H1 (cell line): ENCODE data around the gene SLC12A7. TPM values are rescaled to one million over a fixed set of nuclear protein-coding genes. Genes with fewer than 3 reads are reported as not detected.

ENCODE experiments used
- CTCF ChIA-PET: fragments of 300-600 bp; sonication (Branson Sonifier 250); formaldehyde crosslinking; loops from one replicate; lab custom pipeline; 2021; ENCODE audit not compliant: partially characterized antibody; lab: Charles Lee
- POLR2A ChIA-PET: fragments of 300-600 bp; sonication (Branson Sonifier 250); formaldehyde crosslinking; loops from one replicate; lab custom pipeline; 2021; ENCODE audit warnings: inconsistent platforms; ENCODE audit not compliant: partially characterized antibody; lab: Charles Lee
- DNase-seq, 2 experiments: peaks; one replicate each; pipeline versions ENCODE4 v3.0.0 to v3.0.0-alpha.2; 2010 to 2022; ENCODE audit warnings: low spot score in 2 of 2, low read depth in 1 of 2, mixed read lengths in 1 of 2
- FAIRE-seq: peaks from 2 replicates; lab custom pipeline; 2011; peaks lifted over from hg19 to GRCh38; lab: Jason Lieb, UNC
- H2AFZ ChIP-seq: 2 replicates; pipeline ENCODE4 v1.8.1; 2012; ENCODE audit warnings: low read length, inconsistent platforms
- H2AK5ac ChIP-seq: 2 replicates; pipeline ENCODE4 v1.6.1; 2013; ENCODE audit warnings: low read depth, low read length
- H2BK120ac ChIP-seq: replicated peaks from 2 replicates; pipeline ENCODE3; 2013; ENCODE audit warnings: low read depth, low read length, inconsistent platforms
- H2BK12ac ChIP-seq: 2 replicates; pipeline ENCODE4 v1.6.1; 2013; ENCODE audit warnings: low read depth, low read length
- H2BK15ac ChIP-seq: 2 replicates; pipeline ENCODE4 v1.6.1; 2013; ENCODE audit warnings: low read length
- H2BK20ac ChIP-seq: 2 replicates; pipeline ENCODE4 v1.6.1; 2013; ENCODE audit warnings: low read length
- H2BK5ac ChIP-seq: 2 replicates; pipeline ENCODE4 v1.6.1; 2013; ENCODE audit warnings: low read depth, low read length
- H3K14ac ChIP-seq: 2 replicates; pipeline ENCODE4 v1.6.1; 2013; ENCODE audit warnings: inconsistent platforms; ENCODE audit not compliant: insufficient read length
- H3K18ac ChIP-seq: 2 replicates; pipeline ENCODE4 v1.6.1; 2013; ENCODE audit warnings: low read length; ENCODE audit errors: extremely low read depth
- H3K23ac ChIP-seq: 2 replicates; pipeline ENCODE4 v1.6.1; 2013; ENCODE audit warnings: inconsistent platforms; ENCODE audit not compliant: insufficient read length
- H3K23me2 ChIP-seq: 2 replicates; pipeline ENCODE4 v1.6.1; 2013; ENCODE audit warnings: low read depth, low read length
- H3K27ac ChIP-seq: 2 replicates; pipeline ENCODE4 v1.6.1; 2011; ENCODE audit warnings: low read depth, low read length, inconsistent platforms
- H3K27me3 ChIP-seq, 4 experiments: replicated peaks in 1 of 4; 1 replicate in 1 of 4; 2 replicates in 3 of 4; pipeline versions ENCODE4 v1.6.1 to v1.8.1; 2011 to 2013; ENCODE audit warnings: low read length in 3 of 4, mild to moderate bottlenecking in 3 of 4, inconsistent platforms in 2 of 4, mixed read lengths in 2 of 4, moderate library complexity in 1 of 4; ENCODE audit not compliant: control insufficient read depth in 3 of 4, insufficient read depth in 3 of 4; ENCODE audit errors: extremely low read depth in 1 of 4
- H3K36me3 ChIP-seq, 4 experiments: 2 replicates each; pipeline versions ENCODE4 v1.6.1 to v1.8.1; 2011 to 2013; ENCODE audit warnings: mild to moderate bottlenecking in 4 of 4, low read length in 3 of 4, moderate library complexity in 2 of 4, control low read depth in 1 of 4, inconsistent platforms in 1 of 4; ENCODE audit not compliant: insufficient read depth in 4 of 4, control insufficient read depth in 2 of 4
- H3K4ac ChIP-seq: replicated peaks from 2 replicates; pipeline ENCODE3; 2013; ENCODE audit warnings: low read length, low read depth, mixed read lengths, inconsistent platforms; ENCODE audit not compliant: insufficient read length
- H3K4me1 ChIP-seq, 4 experiments: replicated peaks in 1 of 4; 1 replicate in 1 of 4; 2 replicates in 3 of 4; pipeline versions ENCODE4 v1.6.1 to v1.8.1; 2011 to 2013; ENCODE audit warnings: low read length in 3 of 4, inconsistent platforms in 2 of 4, mixed read lengths in 1 of 4; ENCODE audit not compliant: insufficient read depth in 4 of 4, control insufficient read depth in 3 of 4
- H3K4me2 ChIP-seq, 2 experiments: 2 replicates each; pipeline versions ENCODE4 v1.6.1 to v1.8.1; 2011 to 2013; ENCODE audit warnings: low read depth in 2 of 2, low read length in 2 of 2, control low read depth in 1 of 2, inconsistent platforms in 1 of 2, mild to moderate bottlenecking in 1 of 2; ENCODE audit not compliant: insufficient read depth in 1 of 2
- H3K4me3 ChIP-seq, 4 experiments: fragments of 200-600, 300-600 bp in 1 of 4; sonication (generic), shearing (Covaris generic), sonication (Bioruptor Twin) in 1 of 4; 2 replicates each; pipeline versions ENCODE4 v1.5.1 to v1.8.1; 2011 to 2016; ENCODE audit warnings: low read length in 4 of 4, low read depth in 3 of 4, control low read depth in 2 of 4, inconsistent platforms in 2 of 4, mild to moderate bottlenecking in 2 of 4, mixed read lengths in 1 of 4, moderate library complexity in 1 of 4; ENCODE audit not compliant: insufficient read depth in 2 of 4; ENCODE audit errors: extremely low read depth in 1 of 4
- H3K56ac ChIP-seq: replicated peaks from 2 replicates; pipeline ENCODE3; 2013; ENCODE audit warnings: low read depth, mild to moderate bottlenecking, mixed read lengths, low read length, inconsistent platforms; ENCODE audit not compliant: insufficient read length
- H3K79me1 ChIP-seq: 2 replicates; pipeline ENCODE4 v1.6.1; 2013; ENCODE audit warnings: low read depth, low read length, control low read depth
- H3K79me2 ChIP-seq, 2 experiments: 2 replicates each; pipeline versions ENCODE4 v1.6.1 to v1.8.1; 2012 to 2013; ENCODE audit warnings: low read length in 2 of 2, mild to moderate bottlenecking in 2 of 2, inconsistent platforms in 1 of 2; ENCODE audit not compliant: insufficient read depth in 2 of 2, control insufficient read depth in 1 of 2
- H3K9ac ChIP-seq, 4 experiments: replicated peaks in 1 of 4; 1 replicate in 1 of 4; 2 replicates in 3 of 4; pipeline versions ENCODE4 v1.6.1 to v1.8.1; 2011 to 2013; ENCODE audit warnings: low read depth in 3 of 4, low read length in 3 of 4, control low read depth in 2 of 4, mild to moderate bottlenecking in 2 of 4, moderate library complexity in 2 of 4, inconsistent platforms in 1 of 4; ENCODE audit errors: extremely low read depth in 1 of 4
- H3K9me3 ChIP-seq, 2 experiments: 2 replicates each; pipeline versions ENCODE4 v1.6.1 to v1.8.1; 2012 to 2013; ENCODE audit warnings: mild to moderate bottlenecking in 2 of 2, moderate library complexity in 2 of 2, control low read depth in 1 of 2, inconsistent platforms in 1 of 2, low read depth in 1 of 2, low read length in 1 of 2, mixed read lengths in 1 of 2; ENCODE audit not compliant: insufficient read depth in 2 of 2
- H4K20me1 ChIP-seq, 2 experiments: replicated peaks in 1 of 2; 2 replicates each; pipeline versions ENCODE3 to v1.8.1; 2011 to 2013; ENCODE audit warnings: inconsistent platforms in 2 of 2, low read length in 2 of 2, mild to moderate bottlenecking in 1 of 2; ENCODE audit not compliant: insufficient read depth in 2 of 2, control insufficient read depth in 1 of 2
- H4K5ac ChIP-seq: 2 replicates; pipeline ENCODE4 v1.6.1; 2013; ENCODE audit warnings: low read length, low read depth, mixed read lengths, inconsistent platforms; ENCODE audit not compliant: insufficient read length
- H4K8ac ChIP-seq: 2 replicates; pipeline ENCODE4 v1.8.0; 2013; ENCODE audit warnings: mild to moderate bottlenecking, moderate library complexity, low read length, inconsistent platforms; ENCODE audit not compliant: insufficient read depth; ENCODE audit errors: extremely low read depth
- H4K91ac ChIP-seq: replicated peaks from 2 replicates; pipeline ENCODE3; 2013; ENCODE audit warnings: low read length, mixed read lengths, inconsistent platforms; ENCODE audit not compliant: insufficient read length
- CBX5 ChIP-seq: fragments of 300-800, 300-1000 bp; sonication (generic); IDR thresholded peaks from 2 replicates; pipeline ENCODE4 v1.7.1; 2016; ENCODE audit warnings: antibody characterized with exemption, low read length, low read depth
- CBX8 ChIP-seq: fragments of 300-800, 300-1000 bp; sonication (generic); IDR thresholded peaks from 2 replicates; pipeline ENCODE4 v1.7.1; 2016; ENCODE audit warnings: low read depth, low read length, borderline replicate concordance
- CEBPB ChIP-seq: IDR thresholded peaks from 2 replicates; pipeline ENCODE4 v1.6.1; 2012; ENCODE audit warnings: low read depth, low read length
- EZH2 ChIP-seq: fragments of 200-600 bp; sonication (generic); IDR thresholded peaks from 2 replicates; pipeline ENCODE4 v1.7.1; 2012; ENCODE audit warnings: low read depth, mild to moderate bottlenecking, moderate library complexity, low read length, inconsistent platforms; ENCODE audit not compliant: severe bottlenecking
- KDM4A ChIP-seq: IDR thresholded peaks from one replicate; pipeline ENCODE4 v1.7.1; 2012; ENCODE audit warnings: low read depth, mild to moderate bottlenecking, moderate library complexity, low read length, inconsistent platforms; ENCODE audit not compliant: severe bottlenecking
- RBBP5 ChIP-seq: IDR thresholded peaks from 2 replicates; pipeline ENCODE4 v1.7.1; 2012; ENCODE audit warnings: low read depth, mild to moderate bottlenecking, inconsistent platforms, low read length, moderate library complexity, borderline replicate concordance
- SP1 ChIP-seq: IDR thresholded peaks from 2 replicates; pipeline ENCODE4 v1.6.1; 2011; ENCODE audit warnings: low read depth, low read length
- SUZ12 ChIP-seq: fragments of 200-600 bp; sonication (generic); IDR thresholded peaks from 2 replicates; pipeline ENCODE4 v1.6.1; 2012; ENCODE audit warnings: mild to moderate bottlenecking, inconsistent platforms, low read length, moderate library complexity, mixed read lengths
- WGBS, 2 experiments: shearing (Covaris generic) in 1 of 2; methylation state at CpG; one replicate each; pipeline versions ENCODE4 v1.1.6 to v1.1.7; 2013 to 2015; ENCODE audit warnings: low lambda C conversion rate in 2 of 2, mixed read lengths in 2 of 2, inconsistent platforms in 1 of 2, low coverage in 1 of 2, missing lambda C conversion rate in 1 of 2; ENCODE audit not compliant: insufficient replicate concordance in 2 of 2, insufficient coverage in 1 of 2, insufficient read length in 1 of 2; ENCODE audit errors: extremely low coverage in 1 of 2, missing lambda C conversion rate in 1 of 2; 5-methylcytosine and 5-hydroxymethylcytosine counted together
- polyA plus RNA-seq, 7 experiments: library from polyadenylated mRNA; depleted of rRNA in 3 of 7; stranded (reverse) in 5 of 7; unstranded in 2 of 7; fragments of >200 nt in 5 of 7; fragments of 200-250 nt in 2 of 7; gene quantifications; 1 replicate in 5 of 7; 2 replicates in 1 of 7; 4 replicates in 1 of 7; pipeline versions ENCODE4 v1.2.1 to v1.2.3, GENCODE V29; 2011 to 2013; ENCODE audit warnings: missing spikeins in 2 of 7, mixed read lengths in 2 of 7
- total RNA-seq: library from RNA; stranded (reverse); fragmentation: NEBNext Ultra II Directional; extraction: Animal tissue kit (Norgen Biotek cat#: 25700); gene quantifications from 2 replicates; pipeline ENCODE4 v1.2.1, GENCODE V29; 2021

Gene SLC12A7
- total and polyA plus RNA-seq, 2 of the 8 experiments (the other 6 are each of a cell fraction or from before 2014, with no cell fraction given), result 23.5 to 39.7 TPM

DNA sequence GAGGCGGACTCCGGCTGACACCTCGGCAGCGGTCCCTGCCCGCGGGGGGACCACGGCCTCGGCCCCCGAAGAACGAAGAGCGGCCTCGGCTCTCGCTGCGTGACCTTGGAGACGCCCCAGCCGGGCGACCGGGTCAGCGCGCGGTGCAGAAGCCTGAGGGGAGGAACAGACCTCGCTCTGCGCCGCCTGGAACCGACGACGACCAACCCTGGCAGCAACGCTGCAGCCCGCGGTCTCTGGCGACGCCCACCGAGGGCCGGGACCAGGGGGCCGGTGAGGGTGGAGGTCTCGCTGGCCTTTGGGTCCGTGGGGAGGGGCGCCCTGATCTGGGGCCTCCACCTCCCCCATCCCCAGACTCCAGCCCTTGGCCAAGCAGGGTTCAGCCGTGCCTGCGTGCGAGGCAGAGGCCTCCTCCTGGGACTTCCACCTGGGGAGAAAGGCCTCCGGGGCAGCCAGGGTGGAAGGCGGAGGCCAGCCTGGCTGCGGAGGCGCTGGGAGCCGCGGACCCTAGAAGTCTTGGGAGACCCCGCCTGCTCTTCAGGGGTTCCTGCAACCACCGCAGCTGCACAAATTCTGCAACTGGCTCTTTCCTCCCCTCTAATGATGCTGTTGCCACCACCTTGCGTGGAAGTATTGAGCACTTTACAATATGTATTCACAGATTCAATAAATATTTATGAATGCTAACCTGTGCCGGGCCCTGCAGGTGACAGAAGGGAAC, 44.3 kb upstream of the SLC12A7 start:
- TF ChIP-seq RBBP5, result peak; percentile 57; the same call in 1 of the 2 replicates
- TF ChIP-seq CBX8, result no peak
- 0 out of 2 replicates have a peak, but pooled peaks have one; percentile 42 for TF ChIP-seq SUZ12
- TF ChIP-seq EZH2, result peak; percentile 56
- TF ChIP-seq CBX5, result no peak
- TF ChIP-seq KDM4A, result peak; percentile 68
- no peak for TF ChIP-seq SP1
- no peak for TF ChIP-seq CEBPB
- Histone ChIP-seq H3K23me2 (peaks cover 3% of the 10 kb centered on the region; the same call in 1 of the 2 replicates), H2BK20ac (no peak overlapping the region), H4K91ac (no peak overlapping the region), H2BK5ac (no peak overlapping the region), H2AK5ac (no peak overlapping the region), H2BK120ac (no peak overlapping the region), H3K9me3 (peaks cover 3 to 10% of the 10 kb centered on the region in 2 experiments; a peak in 2 of 4 replicates), H3K27ac (no peak overlapping the region), H2BK12ac (no peak overlapping the region), H4K5ac (no peak overlapping the region), H3K4ac (no peak overlapping the region), H4K8ac (peak overlapping the region; percentile 51; the same call in 1 of the 2 replicates), H3K4me1 (peaks cover 0 to 3% (median 0%) of the 10 kb centered on the region in 4 experiments; a peak in 2 of 7 replicates), H3K79me1 (no peaks in the 10 kb centered on the region), H3K14ac (no peak overlapping the region), H3K27me3 (peaks cover 15 to 38% (median 32%) of the 10 kb centered on the region in 4 experiments), H3K4me2 (peak overlapping the region; percentile 54 to 66), H4K20me1 (peaks cover 2 to 9% of the 10 kb centered on the region in 2 experiments), H3K79me2 (no peaks in the 10 kb centered on the region), H3K36me3 (no peaks in the 10 kb centered on the region), H2BK15ac (0 out of 2 replicates have a peak overlapping the region, but pooled peaks have one; percentile 8), H3K4me3 (peak overlapping the region in 3 of 4 experiments; percentile 5 to 56 (median 20); a peak in 5 of 8 replicates), H3K23ac (no peak overlapping the region), H2AFZ (no peak overlapping the region), H3K56ac (no peak overlapping the region), H3K9ac (no peak overlapping the region), H3K18ac (no peak overlapping the region)
- CTCF ChIA-PET, result interaction anchor here (0.7 to 1.0 kb wide), 3 partner anchors 11 to 18 kb away, joined by 3 read pairs; no protein-coding TSS in a partner anchor
- FAIRE-seq, result no peak
- POLR2A ChIA-PET, result no interaction called here
- no peak for DNase-seq
- WGBS, 2 experiments, result 16% methylated on average over 33 of the region's 51 CpGs; no CpG with 5 or more reads in 1 of the 2 experiments
